Inferior parietal cortex (tissue), 1 donor: ENCODE data around the gene CDON.
"Not testable (repeated sequence)": the region's sequence is repeated elsewhere in the genome, so short reads cannot be mapped to it uniquely, and the experiment has no call there.

Source experiments
- DNase-seq: peaks from one replicate; pipeline ENCODE4 v3.0.0-alpha.2; 2016; ENCODE audit errors: extremely low spot score

The CDON gene

DNA sequence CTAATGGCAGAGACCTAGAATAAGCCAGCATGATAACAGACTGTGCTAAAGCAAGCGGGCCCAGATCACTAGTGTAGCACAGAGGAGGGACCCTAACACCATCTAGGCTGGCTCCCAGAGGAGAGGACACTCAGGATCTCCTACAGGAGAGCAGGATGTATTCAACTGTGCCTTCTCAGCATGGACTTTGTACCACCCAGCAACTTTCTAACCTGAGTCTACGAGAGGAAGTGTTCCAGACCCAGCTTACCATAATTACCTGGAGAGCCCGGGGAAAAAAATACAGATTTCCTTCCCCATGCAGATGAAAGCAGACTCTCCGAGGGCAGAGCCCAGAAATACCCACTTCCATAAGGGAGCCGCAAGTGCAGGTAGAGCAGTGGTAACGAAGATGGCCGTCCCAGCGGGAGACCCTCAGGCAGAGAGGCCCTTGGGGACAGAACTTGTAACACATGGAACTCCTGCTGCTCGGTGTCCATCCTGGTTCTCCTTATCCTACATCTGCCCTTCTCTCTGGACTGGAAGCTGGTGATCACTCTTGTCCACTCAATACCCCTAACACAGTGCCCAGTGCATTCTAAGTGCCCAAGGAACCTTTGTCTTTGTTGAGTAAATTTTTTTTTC is 138.2 kb downstream of the CDON start:
- DNase-seq, result no peak

DNA sequence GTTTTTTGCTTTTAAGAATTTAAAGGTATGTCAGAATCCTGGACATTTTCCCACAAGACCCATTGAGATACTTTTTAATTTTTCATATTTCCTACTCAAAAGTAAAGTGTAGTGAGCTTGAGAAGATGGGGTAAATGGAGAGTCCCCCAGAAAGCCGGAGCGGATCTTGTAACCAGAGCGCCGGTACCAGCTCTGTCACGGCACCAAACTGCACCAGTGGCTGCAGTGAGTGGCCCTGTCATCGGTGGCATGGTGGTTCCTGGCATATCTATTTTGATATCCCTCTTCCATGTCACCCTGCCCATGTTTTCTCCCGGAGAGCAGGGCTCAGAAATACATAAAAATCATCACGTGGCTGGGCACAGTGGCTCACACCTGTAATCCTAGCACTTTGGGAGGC is 139.0 kb downstream of the CDON start:
- DNase-seq, result no peak

DNA sequence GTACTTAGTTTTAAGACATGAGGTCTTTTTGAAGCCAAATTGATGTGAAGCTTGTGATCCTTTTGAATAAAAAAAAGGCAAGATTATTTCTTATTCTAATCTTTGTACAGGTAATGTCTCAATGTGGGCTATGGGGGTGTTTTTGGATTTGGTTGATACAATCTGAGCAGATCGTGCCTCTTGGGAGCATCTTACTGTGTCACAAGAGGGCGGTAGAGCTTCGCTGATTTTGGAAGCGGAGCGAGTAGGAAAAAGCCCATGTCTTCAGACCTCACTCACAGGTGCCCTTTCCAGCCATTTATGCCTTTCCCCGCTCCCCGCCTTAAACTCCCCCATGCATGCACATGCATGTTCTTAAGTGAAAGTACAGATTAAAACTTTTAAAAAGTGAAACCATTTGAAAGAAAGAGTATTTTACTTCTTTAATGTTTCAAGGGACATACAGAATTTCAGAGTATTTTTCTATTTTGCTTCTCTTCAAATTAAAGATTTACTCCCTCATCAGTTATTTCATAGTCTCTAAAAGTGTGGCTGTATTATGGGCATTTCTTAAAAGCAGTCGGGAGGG is 139.6 kb downstream of the CDON start:
- DNase-seq, result peak; percentile 92

DNA sequence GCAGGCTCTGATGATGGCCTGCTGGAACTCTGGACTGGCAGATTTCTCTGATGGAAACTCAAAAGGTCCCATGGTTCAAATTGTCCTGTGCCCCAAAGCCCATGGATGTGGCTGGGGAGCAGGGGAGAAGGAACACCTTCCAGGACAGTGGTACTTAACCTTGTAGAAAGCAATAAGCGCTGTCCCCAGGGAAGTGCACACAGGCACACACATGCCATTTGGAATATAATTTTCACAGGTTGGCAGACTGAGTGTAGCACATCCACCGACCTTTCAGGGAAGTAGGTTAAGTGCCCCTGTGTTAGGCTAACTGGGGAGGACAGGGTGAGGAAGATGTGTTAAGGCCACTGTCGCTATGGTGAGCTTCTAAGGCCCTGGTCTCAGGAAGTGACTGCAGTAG is 140.5 kb downstream of the CDON start:
- no peak for DNase-seq

DNA sequence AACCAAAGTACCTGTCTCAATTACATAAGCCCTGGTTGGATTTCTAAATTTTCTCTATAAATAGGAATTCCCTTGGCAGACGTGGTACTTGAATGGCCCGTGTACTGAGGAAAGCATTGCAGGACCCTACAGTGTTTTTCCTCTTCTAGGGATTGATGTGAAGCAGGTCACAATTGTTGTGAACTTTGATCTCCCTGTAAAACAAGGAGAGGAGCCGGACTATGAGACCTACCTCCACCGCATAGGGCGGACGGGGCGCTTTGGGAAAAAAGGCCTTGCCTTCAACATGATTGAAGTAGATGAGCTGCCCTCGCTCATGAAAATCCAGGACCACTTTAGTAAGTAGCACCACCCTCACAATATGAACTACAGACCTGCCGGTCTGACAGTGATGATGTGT is 141.6 kb downstream of the CDON start:
- no peak for DNase-seq

DNA sequence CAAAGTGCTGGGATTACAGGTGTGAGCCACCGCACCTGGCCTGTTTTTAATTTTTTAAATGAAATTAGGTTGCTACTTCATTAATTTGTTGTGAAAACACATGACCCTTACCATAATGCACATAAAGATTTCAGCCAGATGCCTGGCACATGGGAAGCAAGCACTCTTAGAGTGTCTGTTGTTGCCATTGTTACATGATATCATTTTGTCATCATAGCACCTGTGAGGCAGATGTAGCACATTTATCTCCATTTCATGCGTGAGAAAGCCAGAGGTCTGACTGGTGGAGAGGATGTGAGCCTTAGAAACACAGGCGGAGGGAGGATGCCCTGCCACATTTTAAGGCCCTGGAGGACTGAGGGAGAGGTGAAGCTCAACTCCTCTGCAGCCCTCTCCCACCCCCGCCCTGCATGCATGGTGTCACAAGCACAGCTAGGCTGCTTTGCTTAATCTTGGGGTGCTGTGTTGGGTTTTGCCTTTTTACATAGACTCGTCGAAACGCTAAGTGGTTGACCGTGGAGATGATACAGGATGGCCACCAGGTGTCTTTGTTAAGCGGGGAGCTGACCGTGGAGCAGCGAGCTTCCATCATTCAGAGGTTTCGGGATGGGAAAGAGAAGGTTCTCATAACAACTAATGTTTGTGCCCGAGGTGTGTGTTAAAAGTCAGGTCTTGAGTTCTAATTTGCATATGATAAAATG is 144.4 kb downstream of the CDON start:
- no peak for DNase-seq

DNA sequence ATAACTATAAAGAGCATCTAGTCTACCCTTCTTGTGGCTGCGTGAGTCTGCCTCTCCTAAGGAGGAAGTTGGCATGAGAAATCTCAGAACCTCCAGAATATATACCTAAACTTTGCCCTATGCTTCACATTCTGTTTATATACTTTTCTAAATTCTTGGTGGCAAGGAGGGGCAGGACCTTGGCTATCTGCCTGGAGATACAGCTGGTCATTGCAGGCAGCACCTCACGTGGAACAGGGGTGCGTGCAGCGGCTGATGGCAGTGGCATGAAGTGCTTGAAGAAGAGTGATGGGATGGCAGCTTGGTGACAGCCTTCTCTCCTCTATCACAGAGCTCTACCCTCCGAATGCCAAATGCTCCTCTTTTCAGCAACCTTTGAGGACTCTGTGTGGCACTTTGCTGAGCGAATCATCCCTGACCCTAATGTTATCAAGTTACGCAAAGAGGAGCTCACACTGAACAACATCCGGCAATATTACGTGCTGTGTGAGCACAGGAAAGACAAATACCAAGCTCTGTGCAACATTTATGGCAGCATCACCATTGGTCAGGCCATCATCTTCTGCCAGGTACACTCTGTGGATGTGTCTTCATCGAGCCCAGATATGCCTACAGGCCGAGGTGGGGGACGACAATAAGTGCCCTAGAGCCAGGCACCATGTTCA is 145.9 kb downstream of the CDON start:
- DNase-seq, result no peak

DNA sequence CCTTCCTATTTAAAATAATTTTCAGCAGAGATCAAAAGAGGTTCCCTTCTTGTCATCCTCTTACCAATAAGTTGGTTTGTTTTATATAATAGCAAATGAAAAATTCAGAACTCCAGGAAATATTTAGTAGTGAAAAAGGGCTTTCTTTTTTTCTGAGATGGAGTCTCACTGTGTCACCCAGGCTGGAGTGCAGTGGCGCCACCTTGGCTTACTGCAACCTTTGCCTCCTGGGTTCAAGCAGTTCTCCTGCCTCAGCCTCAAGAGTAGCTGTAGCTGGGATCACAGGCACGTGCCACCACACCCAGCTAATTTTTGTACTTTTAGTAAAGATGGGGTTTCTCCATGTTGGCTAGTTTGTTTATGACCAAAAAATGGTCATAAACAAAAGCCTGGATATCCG is 148.1 kb downstream of the CDON start:
- DNase-seq, result not testable (repeated sequence)

DNA sequence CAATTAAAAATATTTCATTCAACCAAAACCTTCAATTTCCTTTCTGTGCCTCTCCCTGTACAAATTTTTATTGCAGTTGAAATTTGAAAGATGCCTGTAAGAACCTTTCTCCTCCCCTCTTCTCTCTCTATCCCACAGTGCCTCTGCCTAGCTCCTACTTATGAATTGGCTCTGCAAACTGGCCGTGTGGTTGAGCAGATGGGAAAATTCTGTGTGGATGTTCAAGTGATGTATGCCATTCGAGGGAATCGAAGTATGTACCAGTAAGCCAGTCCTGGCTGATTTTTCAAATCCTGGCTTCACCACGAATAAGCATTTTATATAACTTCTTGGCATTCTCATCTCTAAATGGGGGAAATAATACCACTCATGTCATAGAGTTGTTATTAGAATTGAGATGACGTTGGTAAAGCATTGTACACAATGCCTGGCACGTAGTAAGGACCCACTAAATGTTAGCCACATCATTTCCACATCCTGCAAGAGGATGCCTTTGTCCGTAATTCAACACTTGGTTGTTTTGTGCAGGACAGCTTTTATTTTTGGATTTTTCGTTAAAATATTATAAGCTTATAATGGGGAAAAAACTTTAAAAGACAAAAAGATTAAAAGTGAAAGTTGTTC is 152.3 kb downstream of the CDON start:
- no peak for DNase-seq
